ENCODE data around the gene PTPRG.

PTPRG gene

GRCh38 chr3:62098646-62099365 is 537.4 kb downstream of the PTPRG start:
- DNase-seq: no peak

- no peak for DNase-seq
Observed at GRCh38 chr3:62100282-62100989, 539.1 kb downstream of the PTPRG start.

- no peak for DNase-seq
Observed at GRCh38 chr3:62101488-62101887, 540.1 kb downstream of the PTPRG start.

- DNase-seq: no peak
Observed at GRCh38 chr3:62103531-62103930, 542.2 kb downstream of the PTPRG start.

GRCh38 chr3:62109534-62109933 is 548.2 kb downstream of the PTPRG start:
- no peak for DNase-seq

- DNase-seq: no peak
Observed at GRCh38 chr3:62110443-62111225, 549.3 kb downstream of the PTPRG start.

- no peak for DNase-seq
Observed at GRCh38 chr3:62113092-62113491, 551.7 kb downstream of the PTPRG start.

- DNase-seq: no peak
Observed at GRCh38 chr3:62114763-62115162, 553.4 kb downstream of the PTPRG start.

GRCh38 chr3:62117903-62118548 is 556.7 kb downstream of the PTPRG start:
- DNase-seq: no peak

- no peak for DNase-seq
Observed at GRCh38 chr3:62119139-62119538, 557.8 kb downstream of the PTPRG start.

GRCh38 chr3:62122819-62123218 is 561.4 kb downstream of the PTPRG start:
- no peak for DNase-seq

- no peak for DNase-seq
Observed at GRCh38 chr3:62125380-62125779, 564.0 kb downstream of the PTPRG start.

GRCh38 chr3:62127116-62127515 is 565.7 kb downstream of the PTPRG start:
- DNase-seq: no peak

GRCh38 chr3:62128051-62128450 is 566.7 kb downstream of the PTPRG start:
- no peak for DNase-seq

GRCh38 chr3:62128681-62129080 is 567.3 kb downstream of the PTPRG start:
- no peak for DNase-seq

- DNase-seq: no peak
Observed at GRCh38 chr3:62131050-62131449, 569.7 kb downstream of the PTPRG start.

- DNase-seq: no peak
Observed at GRCh38 chr3:62131620-62132019, 570.2 kb downstream of the PTPRG start.

GRCh38 chr3:62132027-62132602 is 570.7 kb downstream of the PTPRG start:
- no peak for DNase-seq

- no peak for DNase-seq
Observed at GRCh38 chr3:62133015-62133414, 571.6 kb downstream of the PTPRG start.

- no peak for DNase-seq
Observed at GRCh38 chr3:62134061-62134496, 572.7 kb downstream of the PTPRG start.

GRCh38 chr3:62135741-62136140 is 574.4 kb downstream of the PTPRG start:
- DNase-seq: no peak

GRCh38 chr3:62139957-62140356 is 578.6 kb downstream of the PTPRG start:
- DNase-seq: no peak

Measured in activated CD4-positive, alpha-beta T cell treated with anti-CD3 and anti-CD28 coated beads, Interleukin-2, amount 50 U/mL, for 48 hours (primary cell).